K562 (cell line): ENCODE results near the gene CD151. TPM values are rescaled to one million over a fixed set of nuclear protein-coding genes. Genes with fewer than 3 reads are reported as not detected.

ENCODE experiments used
- ATAC-seq: fragments of 200-7000 bp; cut with Tn5 transposase; 3 replicates; pipeline ENCODE4 v1.9.1; 2020; ENCODE audit warnings: moderate library complexity
- BruUV-seq: library from RNA; stranded (reverse); fragments of 400-500 nt; replicated peaks from 2 replicates; lab custom pipeline; 2021; lab: Mats Ljungman, UMichigan
- CTCF ChIA-PET: fragments of 300-600 bp; formaldehyde crosslinking; extraction: SDS; loops from one replicate; lab custom pipeline; 2021; ENCODE audit warnings: low intra/inter-chr PET ratio; lab: Yijun Ruan, JAX
- POLR2A ChIA-PET: fragments of 300-600, 350-650 bp; sonication (Branson Sonifier 250); formaldehyde crosslinking; extraction: SDS; loops from one replicate; lab custom pipeline; 2021; ENCODE audit warnings: antibody characterized with exemption, inconsistent platforms; lab: Yijun Ruan, JAX
- DNase-seq, 4 experiments: peaks; one replicate each; pipeline versions ENCODE4 v3.0.0 to v3.0.0-alpha.2; 2011 to 2018; ENCODE audit warnings: low spot score in 3 of 4, mixed read lengths in 3 of 4; ENCODE audit errors: extremely low read depth in 1 of 4
- FAIRE-seq: peaks from 2 replicates; lab custom pipeline; 2011; peaks lifted over from hg19 to GRCh38; lab: Jason Lieb, UNC
- H2AFZ ChIP-seq: 2 replicates; pipeline ENCODE4 v1.6.0; 2011; ENCODE audit warnings: low read depth, low read length, control low read depth, inconsistent platforms
- H3K27ac ChIP-seq: fragments of 200-600 bp; 3 replicates; pipeline ENCODE4 v1.8.0; 2011; ENCODE audit warnings: low read depth, mild to moderate bottlenecking, control low read depth, inconsistent platforms, low read length, moderate library complexity, mixed read lengths; ENCODE audit errors: extremely low read depth
- H3K27me3 ChIP-seq, 2 experiments: fragments of 300-600 bp in 1 of 2; 2 replicates in 1 of 2; 3 replicates in 1 of 2; pipeline versions ENCODE4 v1.6.0 to v1.8.0; 2011; ENCODE audit warnings: inconsistent platforms in 2 of 2, low read length in 2 of 2, mild to moderate bottlenecking in 1 of 2, mixed read lengths in 1 of 2, moderate library complexity in 1 of 2; ENCODE audit not compliant: control insufficient read depth in 2 of 2, insufficient read depth in 2 of 2
- H3K36me3 ChIP-seq: fragments of 300-600 bp; 3 replicates; pipeline ENCODE4 v1.8.0; 2011; ENCODE audit warnings: mild to moderate bottlenecking, low read length, inconsistent platforms; ENCODE audit not compliant: control insufficient read depth, insufficient read depth
- H3K4me1 ChIP-seq, 2 experiments: fragments of 200-600 bp in 1 of 2; replicated peaks in 1 of 2; 2 replicates in 1 of 2; 3 replicates in 1 of 2; pipeline versions ENCODE4 v1.5.1 to v1.8.0; 2011; ENCODE audit warnings: inconsistent platforms in 2 of 2, low read length in 2 of 2, mild to moderate bottlenecking in 1 of 2, mixed read lengths in 1 of 2, moderate library complexity in 1 of 2; ENCODE audit not compliant: control insufficient read depth in 2 of 2, insufficient read depth in 2 of 2
- H3K4me2 ChIP-seq: 2 replicates; pipeline ENCODE4 v1.6.1; 2011; ENCODE audit warnings: low read length, control low read depth, inconsistent platforms, mixed read lengths; ENCODE audit not compliant: insufficient read depth
- H3K4me3 ChIP-seq: fragments of 200-600 bp; sonication (generic), shearing (Covaris generic); 2 replicates; pipeline ENCODE4 v1.5.1; 2016; ENCODE audit warnings: control low read depth, inconsistent platforms
- H3K79me2 ChIP-seq: fragments of 200-600 bp; 3 replicates; pipeline ENCODE4 v1.8.0; 2011; ENCODE audit warnings: low read length, inconsistent platforms; ENCODE audit not compliant: control insufficient read depth, insufficient read depth
- H3K9ac ChIP-seq, 2 experiments: 2 replicates each; pipeline versions ENCODE4 v1.6.0 to v1.6.1; 2011; ENCODE audit warnings: low read depth in 2 of 2, low read length in 2 of 2, control low read depth in 1 of 2, inconsistent platforms in 1 of 2, mild to moderate bottlenecking in 1 of 2, mixed read lengths in 1 of 2; ENCODE audit not compliant: insufficient read depth in 1 of 2
- H3K9me1 ChIP-seq: one replicate; pipeline ENCODE4 v1.6.0; 2011; ENCODE audit warnings: inconsistent platforms, mild to moderate bottlenecking, low read length, moderate library complexity; ENCODE audit not compliant: control insufficient read depth, insufficient read depth
- H3K9me3 ChIP-seq: replicated peaks from 2 replicates; pipeline ENCODE4 v1.5.1; 2011; ENCODE audit warnings: low read depth, low read length, inconsistent platforms; ENCODE audit not compliant: control insufficient read depth, insufficient read depth
- H4K20me1 ChIP-seq: replicated peaks from 2 replicates; pipeline ENCODE4 v1.6.1; 2011; ENCODE audit warnings: low read length, inconsistent platforms, mixed read lengths; ENCODE audit not compliant: control insufficient read depth, insufficient read depth
- BRD4 ChIP-seq: fragments of 200-600 bp; sonication (generic); IDR thresholded peaks from 2 replicates; pipeline ENCODE4 v1.6.1; 2017; ENCODE audit warnings: inconsistent platforms
- CBX3 ChIP-seq, 2 experiments: IDR thresholded peaks; 1 replicate in 1 of 2; 2 replicates in 1 of 2; pipeline ENCODE4 v1.6.1; 2012; ENCODE audit warnings: inconsistent platforms in 2 of 2, low read length in 2 of 2, borderline replicate concordance in 1 of 2, control low read depth in 1 of 2
- CBX8 ChIP-seq: fragments of 200-600 bp; sonication (generic); IDR thresholded peaks from 2 replicates; pipeline ENCODE4 v1.6.1; 2012; ENCODE audit warnings: borderline replicate concordance, mixed run types, low read depth, mild to moderate bottlenecking, moderate library complexity, mixed read lengths, low read length, control low read depth, inconsistent platforms; ENCODE audit not compliant: poor library complexity, severe bottlenecking; ENCODE audit errors: extremely low read depth
- E4F1 ChIP-seq: fragments of 250-450 bp; sonication (Bioruptor Pico); IDR thresholded peaks from 2 replicates; pipeline ENCODE4 v1.5.0; 2021; ENCODE audit warnings: mild to moderate bottlenecking, borderline replicate concordance
- FOXJ2 ChIP-seq: fragments of 200-800 bp; sonication (Bioruptor generic); IDR thresholded peaks from 2 replicates; pipeline ENCODE4 v1.6.1; 2016; ENCODE audit warnings: missing genetic modification characterization, missing compliant biosample characterization
- ID3 ChIP-seq, 2 experiments: fragments of 250-450 bp in 1 of 2; fragments of 450-650 bp in 1 of 2; sonication (Bioruptor Pico) in 1 of 2; IDR thresholded peaks; 2 replicates each; pipeline versions ENCODE4 v1.6.1 to v1.8.0; 2016 to 2021; ENCODE audit warnings: mild to moderate bottlenecking in 2 of 2, moderate library complexity in 2 of 2, missing compliant biosample characterization in 1 of 2, missing genetic modification characterization in 1 of 2
- KDM4B ChIP-seq, 2 experiments: fragments of 450-650 bp in 1 of 2; sonication (generic) in 1 of 2; IDR thresholded peaks; 2 replicates each; pipeline ENCODE4 v1.6.1; 2016 to 2017; ENCODE audit warnings: borderline replicate concordance in 2 of 2, antibody characterized with exemption in 1 of 2, low read depth in 1 of 2, mild to moderate bottlenecking in 1 of 2
- MAFF ChIP-seq: IDR thresholded peaks from 2 replicates; pipeline ENCODE4 v1.6.1; 2012; ENCODE audit warnings: low read length, improper control_type of control experiment
- MXD1 ChIP-seq: fragments of 250-450 bp; sonication (Bioruptor Pico); IDR thresholded peaks from 2 replicates; pipeline ENCODE4 v1.8.0; 2021; ENCODE audit warnings: borderline replicate concordance, mild to moderate bottlenecking, moderate library complexity; ENCODE audit not compliant: poor library complexity, severe bottlenecking
- NCOR1 ChIP-seq: fragments of 450-650 bp; IDR thresholded peaks from 2 replicates; pipeline ENCODE4 v1.6.1; 2016; ENCODE audit warnings: mild to moderate bottlenecking, moderate library complexity
- PRPF4 ChIP-seq: fragments of 200-400 bp; formaldehyde crosslinking; IDR thresholded peaks from one replicate; pipeline ENCODE4 v1.6.1; 2017; ENCODE audit warnings: low read length, low read depth, mild to moderate bottlenecking; ENCODE audit not compliant: insufficient read depth, poor library complexity, severe bottlenecking
- SIRT6 ChIP-seq: IDR thresholded peaks from one replicate; pipeline ENCODE4 v1.6.1; 2012; ENCODE audit warnings: low read depth, mild to moderate bottlenecking, control low read depth, inconsistent platforms, low read length, moderate library complexity
- TARDBP ChIP-seq: fragments of 450-650 bp; IDR thresholded peaks from 2 replicates; pipeline ENCODE4 v1.6.1; 2016
- TSC22D4 ChIP-seq: fragments of 450-650 bp; IDR thresholded peaks from 2 replicates; pipeline ENCODE4 v1.6.1; 2016; ENCODE audit warnings: missing genetic modification characterization, missing biosample characterization, control low read depth
- ZBTB7A ChIP-seq: IDR thresholded peaks from 2 replicates; pipeline ENCODE4 v1.6.1; 2011; ENCODE audit warnings: low read depth, mild to moderate bottlenecking, low read length, moderate library complexity, borderline replicate concordance; ENCODE audit not compliant: control insufficient read depth
- ZC3H11A ChIP-seq: IDR thresholded peaks from 2 replicates; pipeline ENCODE4 v1.6.1; 2012; ENCODE audit warnings: low read depth, low read length, improper control_type of control experiment
- ZNF274 ChIP-seq: IDR thresholded peaks from 2 replicates; pipeline ENCODE4 v1.6.1; 2011; ENCODE audit warnings: low read depth, mild to moderate bottlenecking, low read length, moderate library complexity, borderline replicate concordance
- ZNF316 ChIP-seq: fragments of 450-650 bp; IDR thresholded peaks from 2 replicates; pipeline ENCODE4 v1.6.1; 2016
- ZNF444 ChIP-seq: fragments of 250-450 bp; sonication (Bioruptor Pico); IDR thresholded peaks from 2 replicates; pipeline ENCODE4 v1.4.0; 2020; ENCODE audit warnings: mild to moderate bottlenecking, moderate library complexity
- ZNF507 ChIP-seq: conservative IDR thresholded peaks from 2 replicates; pipeline ENCODE4 v1.6.1; 2017; ENCODE audit warnings: missing genetic modification characterization, missing compliant biosample characterization
- WGBS: fragments of 100-300 bp; shearing (Covaris generic); methylation state at CpG from one replicate; pipeline ENCODE4 v1.1.6; 2016; ENCODE audit warnings: low coverage, mixed read lengths; ENCODE audit not compliant: insufficient coverage; ENCODE audit errors: missing lambda C conversion rate; 5-methylcytosine and 5-hydroxymethylcytosine counted together
- in situ Hi-C: fragments of 300-500 bp; cut with MboI; formaldehyde crosslinking; loops from 4 replicates; pipeline ENCODE4 v1.15.0; 2018; ENCODE audit warnings: inconsistent platforms, mixed read lengths
- intact Hi-C: fragments of 100-400 bp; cut with micrococcal nuclease; formaldehyde crosslinking; loops from 2 replicates; pipeline ENCODE4 v1.14.2; 2022
- polyA plus RNA-seq, 8 experiments: library from polyadenylated mRNA; depleted of rRNA in 4 of 8; stranded (reverse) in 5 of 8; unstranded in 3 of 8; fragments of >200 nt; fragmentation: Nextera tagmentation in 2 of 8; fragmentation: Illumina TruSeq in 1 of 8; extraction: Ambion mirVana in 2 of 8; extraction: Trizol in 1 of 8; gene quantifications; 2 replicates each; pipeline versions ENCODE4 v1.2.1 to v1.2.3, GENCODE V29; 2011 to 2014; ENCODE audit warnings: inconsistent platforms in 1 of 8, missing spikeins in 1 of 8
- total RNA-seq, 7 experiments: library from RNA; depleted of rRNA in 6 of 7; stranded (reverse); fragments of >200 nt in 6 of 7; fragmentation: Illumina TruSeq in 2 of 7; extraction: Trizol in 2 of 7; gene quantifications; 2 replicates each; pipeline versions ENCODE4 v1.2.1 to v1.2.3, GENCODE V29; 2011 to 2021; ENCODE audit warnings: low replicate concordance in 1 of 7

Gene CD151
- total and polyA plus RNA-seq, 9 of the 15 experiments (the other 6 are each of a cell fraction or from before 2014, with no cell fraction given): 2.3 to 187 (median 140) TPM

- POLR2A ChIA-PET: no interaction called here
- TF ChIP-seq E4F1 (no peak), CBX8 (no peak), TARDBP (no peak), BRD4 (no peak), ID3 (CRISPR knock-in tag; IDR thresholded peaks at IDR 0.05) (no peak), ID3 (tag; IDR thresholded peaks at IDR 0.05) (no peak), MAFF (no peak), NCOR1 (no peak), ZNF444 (no peak), CBX3 (IDR thresholded peaks at IDR 0.05; ENCODE audit: borderline replicate concordance in 1 of 2, low read length in 2 of 2) (no peak), KDM4B (IDR thresholded peaks at IDR 0.05; ENCODE audit: borderline replicate concordance in 2 of 2, low read depth in 1 of 2) (no peak), SIRT6 (no peak), ZC3H11A (no peak), ZNF507 (tag) (no peak), MXD1 (CRISPR knock-in tag) (no peak), ZBTB7A (0 out of 2 replicates have a peak, but pooled peaks have one; percentile 9), TSC22D4 (tag) (no peak), ZNF316 (no peak), PRPF4 (no peak), ZNF274 (no peak), FOXJ2 (no peak)
Observed at GRCh38 chr11:870127-870413, 37.3 kb downstream of the CD151 start.

More at GRCh38 chr11:870127-870413, 37.3 kb downstream of the CD151 start:
- CTCF ChIA-PET: no interaction called here
- Histone ChIP-seq H3K9ac (no peak overlapping the region; a peak in 1 of 4 replicates), H3K4me2 (no peak overlapping the region), H3K27ac (no peak overlapping the region), H3K9me3 (no peaks in the 10 kb centered on the region), H3K4me1 (peaks cover 0 to 79% of the 10 kb centered on the region in 2 experiments; a peak in 4 of 5 replicates), H4K20me1 (peaks cover 10% of the 10 kb centered on the region; the same call in 1 of the 2 replicates), H3K9me1 (no peaks in the 10 kb centered on the region), H2AFZ (no peak overlapping the region), H3K36me3 (peaks cover 52% of the 10 kb centered on the region), H3K27me3 (no peaks in the 10 kb centered on the region), H3K79me2 (no peaks in the 10 kb centered on the region), H3K4me3 (no peak overlapping the region)
- ATAC-seq (peak; percentile 77), DNase-seq (peak in 2 of 4 experiments; percentile 32 to 44), FAIRE-seq (no peak)
- WGBS: 70% methylated on average over 8 of the region's 8 CpGs
- no TSS peak for BruUV-seq
- in situ Hi-C loops (no loop called here), intact Hi-C loops (no loop called here)
